ENCODE results near the gene SPAG16.
"Not testable (repeated sequence)": the region's sequence is repeated elsewhere in the genome, so short reads cannot be mapped to it uniquely, and the experiment has no call there.

The SPAG16 gene

GRCh38 chr2:213689585-213689984, 405.3 kb downstream of the SPAG16 start:
- Histone ChIP-seq H3K27me3 (ENCODE audit: insufficient read depth, poor library complexity, severe bottlenecking) (no peaks in the 10 kb centered on the region), H3K4me3 (replicated peaks; ENCODE audit: insufficient read depth, low read length) (no peak overlapping the region), H3K27ac (replicated peaks) (no peak overlapping the region)
- TF ChIP-seq CTCF (IDR thresholded peaks at IDR 0.05; ENCODE audit: insufficient read depth, low read length) (no peak), GABPA (IDR thresholded peaks at IDR 0.05; ENCODE audit: low read depth) (no peak), POLR2AphosphoS5 (IDR thresholded peaks at IDR 0.05; ENCODE audit: low read depth) (no peak), REST (IDR thresholded peaks at IDR 0.05; ENCODE audit: insufficient replicate concordance, low read depth) (no peak), SPI1 (IDR thresholded peaks at IDR 0.05; ENCODE audit: borderline replicate concordance, low read depth) (no peak)
- no peak for DNase-seq (ENCODE audit: low read depth in 1 of 2, low spot score in 1 of 2)

GRCh38 chr2:213691351-213691750, 407.1 kb downstream of the SPAG16 start:
- no peak for TF ChIP-seq SPI1 (IDR thresholded peaks at IDR 0.05; ENCODE audit: borderline replicate concordance, low read depth)
- TF ChIP-seq REST (IDR thresholded peaks at IDR 0.05; ENCODE audit: insufficient replicate concordance, low read depth) = no peak
- no peak for TF ChIP-seq POLR2AphosphoS5 (IDR thresholded peaks at IDR 0.05; ENCODE audit: low read depth)
- no peak for TF ChIP-seq GABPA (IDR thresholded peaks at IDR 0.05; ENCODE audit: low read depth)
- TF ChIP-seq CTCF (IDR thresholded peaks at IDR 0.05; ENCODE audit: insufficient read depth, low read length) = no peak
- Histone ChIP-seq H3K27me3 (ENCODE audit: insufficient read depth, poor library complexity, severe bottlenecking) (no peaks in the 10 kb centered on the region), H3K27ac (replicated peaks) (no peak overlapping the region), H3K4me3 (replicated peaks; ENCODE audit: insufficient read depth, low read length) (no peak overlapping the region)
- no peak for DNase-seq (ENCODE audit: low read depth in 1 of 2, low spot score in 1 of 2)

- no peak overlapping the region for H3K27ac ChIP-seq (replicated peaks)
- H3K27me3 ChIP-seq (ENCODE audit: insufficient read depth, poor library complexity, severe bottlenecking) = no peaks in the 10 kb centered on the region
- no peak for DNase-seq (ENCODE audit: low read depth in 1 of 2, low spot score in 1 of 2)
- no peak overlapping the region for H3K4me3 ChIP-seq (replicated peaks; ENCODE audit: insufficient read depth, low read length)
- TF ChIP-seq CTCF (IDR thresholded peaks at IDR 0.05; ENCODE audit: insufficient read depth, low read length) = no peak
- no peak for TF ChIP-seq SPI1 (IDR thresholded peaks at IDR 0.05; ENCODE audit: borderline replicate concordance, low read depth)
- no peak for TF ChIP-seq GABPA (IDR thresholded peaks at IDR 0.05; ENCODE audit: low read depth)
- no peak for TF ChIP-seq REST (IDR thresholded peaks at IDR 0.05; ENCODE audit: insufficient replicate concordance, low read depth)
- no peak for TF ChIP-seq POLR2AphosphoS5 (IDR thresholded peaks at IDR 0.05; ENCODE audit: low read depth)
Observed at GRCh38 chr2:213696442-213696841, 412.2 kb downstream of the SPAG16 start.

- not testable (repeated sequence) for H3K27me3 ChIP-seq (ENCODE audit: insufficient read depth, poor library complexity, severe bottlenecking); H3K27ac ChIP-seq (replicated peaks); H3K4me3 ChIP-seq (replicated peaks; ENCODE audit: insufficient read depth, low read length); DNase-seq (ENCODE audit: low read depth in 1 of 2, low spot score in 1 of 2)
Observed at GRCh38 chr2:213701365-213701764, 417.1 kb downstream of the SPAG16 start.

All from HL-60 (cell line).